HG02870 (cell line): ENCODE measurements around the gene MMS22L.
A peak's percentile ranks its signal among the peaks of the same experiment; 100 is the strongest.

ENCODE experiments used
- ATAC-seq: cut with Tn5 transposase; IDR thresholded peaks from one replicate; pipeline ENCODE4 v1.9.1; 2021; ENCODE audit warnings: mild to moderate bottlenecking, moderate library complexity; ENCODE audit not compliant: unreplicated experiment

The MMS22L gene

GRCh38 chr6:97282726-97283617, at the start of gene MMS22L:
Gene MMS22L (minus strand): TSS chr6:97283216. CDS start chr6:97282477, 739 bp downstream.
- peak; percentile 95 for ATAC-seq

DNA sequence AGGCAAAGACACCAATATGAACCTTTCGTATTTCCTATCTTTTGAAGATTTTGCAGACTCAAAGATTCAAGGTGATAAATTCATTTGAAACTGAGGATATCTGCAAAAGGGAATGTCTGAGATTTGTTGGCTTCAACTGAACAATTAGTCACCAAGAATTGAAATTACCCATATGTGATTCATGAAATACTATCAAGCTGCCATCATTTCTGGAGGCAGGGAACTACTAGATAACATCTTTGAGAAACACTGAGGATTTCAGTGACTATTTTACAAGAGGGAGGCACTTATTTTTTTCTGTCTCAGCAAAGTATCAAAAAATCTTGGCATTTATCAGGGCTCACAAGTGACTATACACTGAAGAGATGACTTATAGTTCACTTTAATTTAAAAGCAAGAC, 39.8 kb upstream of the MMS22L start:
- ATAC-seq, result no peak

DNA sequence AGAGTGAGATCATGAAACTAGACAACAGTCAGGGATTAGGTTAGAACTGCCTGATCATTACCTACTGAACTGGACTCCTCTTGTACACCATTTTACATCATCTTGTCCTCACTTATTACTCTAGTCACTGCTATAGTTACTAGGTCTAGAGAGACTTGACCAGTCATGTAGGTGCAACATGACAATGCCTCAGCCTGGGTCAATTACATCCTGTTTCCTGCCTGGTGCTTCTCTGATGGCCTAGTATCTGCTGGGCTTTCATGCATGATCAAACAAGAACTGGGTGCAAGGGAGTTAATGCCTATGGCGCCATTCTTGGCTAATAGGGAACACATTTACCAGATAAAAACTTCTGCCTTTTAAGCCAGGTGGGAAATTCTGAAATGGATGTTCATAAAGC, 39.2 kb upstream of the MMS22L start:
- no peak for ATAC-seq

DNA sequence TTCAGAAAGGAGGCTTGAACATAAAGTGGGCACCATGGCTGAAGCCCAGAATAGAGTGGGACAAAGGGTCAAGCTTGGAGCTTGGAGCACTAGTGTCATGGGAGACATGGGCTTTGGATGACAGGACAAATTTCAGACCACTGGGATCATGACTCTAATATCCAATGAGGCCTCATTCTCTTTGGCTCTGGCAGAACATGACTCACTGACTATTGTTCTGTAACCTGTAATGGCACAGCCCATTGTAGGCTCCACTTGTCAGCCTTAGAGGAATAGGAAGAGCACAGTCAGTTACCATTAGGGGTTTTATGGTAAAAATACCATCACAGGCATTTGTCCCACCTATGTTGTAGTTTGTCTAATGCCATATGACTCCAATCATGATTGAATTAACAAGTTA, 34.0 kb upstream of the MMS22L start:
- ATAC-seq, result no peak

GRCh38 chr6:97312241-97312640, 29.2 kb upstream of the MMS22L start:
- no peak for ATAC-seq

GRCh38 chr6:97306544-97307320, 23.7 kb upstream of the MMS22L start:
- no peak for ATAC-seq

DNA sequence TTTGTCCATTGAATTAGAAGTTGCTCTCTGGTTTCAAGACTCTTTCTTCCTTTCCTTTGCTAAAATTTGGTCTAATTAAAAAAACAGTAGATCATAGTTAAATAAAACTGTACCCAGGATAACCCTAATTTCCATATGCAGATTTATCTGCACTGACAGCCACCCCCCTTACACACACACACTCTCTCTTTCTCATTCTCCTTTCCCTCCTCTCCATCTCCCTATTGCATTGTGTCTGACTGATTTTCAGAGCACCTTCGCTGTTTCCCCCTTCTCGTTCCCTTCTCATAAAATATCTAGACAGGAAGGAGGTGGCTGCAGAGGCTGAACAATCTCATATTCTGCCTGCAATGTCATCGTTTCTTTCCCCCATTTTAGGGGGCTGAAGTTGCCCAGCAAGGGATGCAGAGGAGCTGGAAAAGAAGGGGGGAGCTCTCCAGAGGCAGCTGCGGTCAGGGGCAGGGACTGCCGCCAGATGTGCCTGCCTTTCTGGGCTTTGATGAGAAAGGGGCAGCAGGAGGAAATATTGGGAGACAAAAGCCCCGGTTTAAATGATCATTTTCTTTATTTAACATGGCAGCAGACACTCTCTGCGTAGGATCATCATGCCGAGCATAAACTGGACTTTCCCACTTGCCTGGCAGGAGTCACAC, 22.5 kb upstream of the MMS22L start:
- no peak for ATAC-seq

DNA sequence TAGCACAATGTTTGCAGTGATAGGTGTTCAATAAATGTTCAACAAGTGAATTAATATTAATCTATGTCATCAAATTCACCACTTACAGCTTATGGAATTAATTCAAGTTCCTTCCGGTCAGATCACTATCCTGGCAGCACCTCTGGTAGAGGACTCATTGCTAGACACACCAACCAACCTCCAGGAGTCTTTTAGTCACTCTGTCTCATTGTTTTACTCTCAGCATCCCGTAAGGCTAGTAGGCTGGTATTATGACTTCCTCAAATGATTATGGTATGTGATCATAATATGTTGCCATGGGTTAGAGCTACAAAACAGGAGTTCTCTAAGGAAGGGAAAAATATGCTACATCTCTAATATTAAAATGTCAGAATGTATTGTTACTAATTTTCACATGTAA, 21.7 kb upstream of the MMS22L start:
- ATAC-seq, result no peak

- ATAC-seq, result no peak
Measured at GRCh38 chr6:97294451-97294850, 11.4 kb upstream of the MMS22L start.

- no peak for ATAC-seq
Measured at GRCh38 chr6:97293198-97293696, 10.2 kb upstream of the MMS22L start.

GRCh38 chr6:97292671-97293070, 9.7 kb upstream of the MMS22L start:
- ATAC-seq, result no peak

DNA sequence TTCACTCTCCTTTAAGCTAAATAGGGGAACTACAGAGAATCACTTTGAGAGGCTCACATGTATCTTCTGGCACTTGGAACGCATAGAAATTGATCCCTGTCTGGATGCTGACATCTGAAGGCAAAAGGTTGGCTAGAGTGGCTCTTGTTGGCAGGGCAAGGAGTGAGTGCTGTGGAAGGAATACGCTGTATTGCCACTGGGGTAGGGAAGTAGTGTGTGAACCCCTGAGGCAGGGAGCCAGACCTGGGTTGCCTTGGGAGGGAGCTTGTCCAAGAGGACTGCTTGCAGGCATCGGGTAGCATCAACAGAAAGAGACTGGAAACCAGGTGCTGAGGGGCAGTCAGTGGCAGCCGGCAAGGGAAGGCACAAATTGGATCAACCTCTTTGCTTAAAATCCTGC, 8.9 kb upstream of the MMS22L start:
- no peak for ATAC-seq

DNA sequence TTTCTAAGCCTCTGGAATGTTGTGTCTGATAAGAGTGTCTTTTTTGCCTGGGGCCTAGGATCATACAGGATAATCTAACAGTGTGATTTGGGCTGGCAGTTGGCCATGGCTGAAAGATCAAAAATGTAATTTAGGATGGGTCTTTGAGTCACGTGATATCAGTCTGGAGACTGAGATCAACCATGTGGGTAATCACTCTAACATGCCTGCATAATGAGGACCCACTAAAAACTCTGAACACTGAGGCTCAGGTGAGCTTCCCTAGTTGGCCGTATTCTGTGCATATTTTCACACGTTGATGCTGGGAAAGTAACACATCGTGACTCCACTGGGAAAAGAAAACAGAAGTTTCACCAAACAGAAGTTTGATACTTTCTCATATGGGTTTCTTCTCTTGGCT, 6.3 kb upstream of the MMS22L start:
- ATAC-seq, result no peak

DNA sequence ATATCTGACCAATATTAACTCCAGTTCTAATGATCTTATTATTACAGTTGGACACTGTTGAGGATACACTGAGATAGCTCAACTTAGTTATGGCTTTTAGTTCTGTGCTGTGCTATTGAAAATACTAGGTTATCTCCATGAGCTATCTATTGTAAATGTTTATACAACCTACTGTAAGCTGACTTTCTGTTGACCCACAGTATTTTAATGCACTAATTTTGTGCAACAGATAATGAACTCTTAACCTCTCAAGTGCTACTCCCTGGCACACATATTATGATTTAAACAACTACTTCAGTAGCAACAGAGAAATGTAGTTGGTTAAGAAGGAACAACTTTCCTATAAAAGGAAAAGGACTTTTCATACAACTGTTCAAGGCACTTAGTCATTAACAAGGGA, 5.2 kb upstream of the MMS22L start:
- ATAC-seq, result no peak

- peak; percentile 1 for ATAC-seq
Measured at GRCh38 chr6:97282238-97282725, 734 bp downstream of the MMS22L start.

DNA sequence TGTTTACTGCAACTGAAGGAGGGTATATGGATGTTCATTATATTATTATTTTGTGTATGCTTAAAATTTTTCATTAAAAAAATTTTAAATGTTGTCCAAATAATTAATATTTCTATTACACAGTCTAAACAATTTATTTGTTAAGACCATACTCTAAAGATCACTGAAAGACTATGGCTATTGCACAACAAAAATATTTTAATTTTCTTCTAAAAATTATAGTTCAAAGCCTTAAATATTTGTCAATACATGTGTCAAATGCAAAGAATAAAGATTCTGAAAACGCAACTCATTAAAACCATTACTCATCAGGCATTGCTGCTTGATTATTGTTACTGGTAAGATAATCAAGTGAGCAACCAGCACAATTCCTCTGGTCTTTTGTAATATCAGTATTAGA, 2.2 kb downstream of the MMS22L start:
- no peak for ATAC-seq

- ATAC-seq, result no peak
Measured at GRCh38 chr6:97275804-97276203, 7.2 kb downstream of the MMS22L start.

GRCh38 chr6:97269821-97270220, 13.2 kb downstream of the MMS22L start:
- no peak for ATAC-seq

DNA sequence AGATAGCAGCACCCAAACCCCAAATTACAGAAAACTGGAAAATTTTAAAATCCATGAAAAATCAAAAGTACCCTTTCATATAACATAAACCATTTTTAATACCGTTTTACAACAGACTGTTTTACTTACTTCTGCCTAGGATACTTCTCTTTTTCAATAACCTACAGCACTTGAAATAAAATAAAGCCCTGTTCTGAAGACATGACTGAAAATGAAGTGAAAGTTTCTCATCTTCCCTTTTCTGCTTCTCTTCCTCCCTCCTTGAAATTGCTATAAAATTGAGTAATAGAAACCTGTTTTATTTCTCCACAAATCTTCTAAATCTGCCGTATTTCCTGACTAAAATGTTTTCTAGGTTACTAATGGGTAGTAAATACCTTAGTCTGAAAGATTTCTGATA, 20.3 kb downstream of the MMS22L start:
- no peak for ATAC-seq

- no peak for ATAC-seq
Measured at GRCh38 chr6:97246842-97247241, 36.2 kb downstream of the MMS22L start.

GRCh38 chr6:97240222-97240621, 42.8 kb downstream of the MMS22L start:
- ATAC-seq, result no peak
